Measurements from ENCODE around the gene KIAA0753.

DNA sequence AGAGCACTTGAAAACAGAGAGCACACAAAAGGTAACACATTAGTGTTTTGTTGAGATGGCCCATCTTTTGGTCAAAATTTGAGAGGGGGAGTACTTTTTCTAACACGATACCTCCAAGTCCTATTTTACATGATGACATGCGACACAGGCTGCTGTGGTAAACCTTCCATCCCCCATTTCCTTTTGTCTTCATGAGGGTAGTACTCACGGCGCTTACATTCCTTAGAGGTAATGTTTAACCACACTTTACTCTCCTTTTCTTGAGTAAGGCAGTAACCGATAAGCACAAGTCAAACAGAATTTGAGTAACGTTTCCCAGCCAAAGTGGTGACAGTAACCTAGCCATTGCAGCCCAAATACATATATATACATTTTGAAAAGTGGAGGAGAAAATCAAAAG is 48.3 kb downstream of the KIAA0753 start:
- TF ChIP-seq RAD21 (IDR thresholded peaks at IDR 0.05; ENCODE audit: low read length) (no peak), POLR2AphosphoS5 (IDR thresholded peaks at IDR 0.05; ENCODE audit: low read depth, low read length) (no peak), SMC3 (IDR thresholded peaks at IDR 0.05; ENCODE audit: low read depth, low read length) (no peak)
- TF ChIP-seq, protein P1, sequence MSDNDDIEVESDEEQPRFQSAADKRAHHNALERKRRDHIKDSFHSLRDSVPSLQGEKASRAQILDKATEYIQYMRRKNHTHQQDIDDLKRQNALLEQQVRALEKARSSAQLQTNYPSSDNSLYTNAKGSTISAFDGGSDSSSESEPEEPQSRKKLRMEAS (IDR thresholded peaks at IDR 0.05; ENCODE audit: low read depth): no peak
- TF ChIP-seq, protein P2, sequence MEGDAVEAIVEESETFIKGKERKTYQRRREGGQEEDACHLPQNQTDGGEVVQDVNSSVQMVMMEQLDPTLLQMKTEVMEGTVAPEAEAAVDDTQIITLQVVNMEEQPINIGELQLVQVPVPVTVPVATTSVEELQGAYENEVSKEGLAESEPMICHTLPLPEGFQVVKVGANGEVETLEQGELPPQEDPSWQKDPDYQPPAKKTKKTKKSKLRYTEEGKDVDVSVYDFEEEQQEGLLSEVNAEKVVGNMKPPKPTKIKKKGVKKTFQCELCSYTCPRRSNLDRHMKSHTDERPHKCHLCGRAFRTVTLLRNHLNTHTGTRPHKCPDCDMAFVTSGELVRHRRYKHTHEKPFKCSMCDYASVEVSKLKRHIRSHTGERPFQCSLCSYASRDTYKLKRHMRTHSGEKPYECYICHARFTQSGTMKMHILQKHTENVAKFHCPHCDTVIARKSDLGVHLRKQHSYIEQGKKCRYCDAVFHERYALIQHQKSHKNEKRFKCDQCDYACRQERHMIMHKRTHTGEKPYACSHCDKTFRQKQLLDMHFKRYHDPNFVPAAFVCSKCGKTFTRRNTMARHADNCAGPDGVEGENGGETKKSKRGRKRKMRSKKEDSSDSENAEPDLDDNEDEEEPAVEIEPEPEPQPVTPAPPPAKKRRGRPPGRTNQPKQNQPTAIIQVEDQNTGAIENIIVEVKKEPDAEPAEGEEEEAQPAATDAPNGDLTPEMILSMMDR (IDR thresholded peaks at IDR 0.05): no peak

All from SK-N-SH (cell line).